ENCODE data around the gene TCF7L2. TPM values are rescaled to one million over a fixed set of nuclear protein-coding genes. Genes with fewer than 3 reads are reported as not detected.

TCF7L2 gene
- total RNA-seq, 1 donor from 2014 or later, result 49.3 TPM

DNA sequence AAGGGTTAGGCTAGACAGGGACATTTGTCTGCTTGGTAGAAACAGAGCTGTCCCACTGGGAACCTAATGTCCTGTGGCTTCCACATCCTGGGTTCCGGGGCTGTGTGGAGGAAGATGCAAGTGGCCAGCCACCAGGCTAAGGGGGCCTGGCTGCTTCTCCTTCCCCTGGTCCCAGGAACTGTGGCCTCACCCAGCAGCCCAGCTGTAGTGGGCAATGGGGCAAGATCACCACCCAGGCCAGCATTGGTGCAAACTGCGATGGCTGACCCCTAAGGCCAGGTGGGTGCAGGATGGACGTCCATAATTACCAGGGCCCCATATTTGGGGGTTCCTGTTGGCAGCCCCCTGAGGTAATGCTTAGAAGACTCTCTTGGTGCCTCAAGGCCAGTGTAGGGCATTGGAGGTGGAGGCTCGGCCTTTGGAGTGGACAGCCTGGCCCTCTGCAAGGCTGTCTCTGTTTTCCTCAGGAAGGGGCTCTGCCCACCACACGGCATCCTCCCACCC is 226.7 kb downstream of the TCF7L2 start:
- Mint-ChIP-seq H3K9me3 (ENCODE audit: unreplicated experiment) (no peaks in the 10 kb centered on the region), H3K4me3 (ENCODE audit: unreplicated experiment) (no peak overlapping the region), H3K36me3 (ENCODE audit: low read depth, unreplicated experiment) (no peaks in the 10 kb centered on the region), H3K27ac (ENCODE audit: unreplicated experiment) (no peak overlapping the region), H3K27me3 (ENCODE audit: unreplicated experiment) (no peaks in the 10 kb centered on the region), H3K4me1 (ENCODE audit: unreplicated experiment) (no peaks in the 10 kb centered on the region)
- no peak for DNase-seq (ENCODE audit: low spot score)
- TF ChIP-seq, protein P1, sequence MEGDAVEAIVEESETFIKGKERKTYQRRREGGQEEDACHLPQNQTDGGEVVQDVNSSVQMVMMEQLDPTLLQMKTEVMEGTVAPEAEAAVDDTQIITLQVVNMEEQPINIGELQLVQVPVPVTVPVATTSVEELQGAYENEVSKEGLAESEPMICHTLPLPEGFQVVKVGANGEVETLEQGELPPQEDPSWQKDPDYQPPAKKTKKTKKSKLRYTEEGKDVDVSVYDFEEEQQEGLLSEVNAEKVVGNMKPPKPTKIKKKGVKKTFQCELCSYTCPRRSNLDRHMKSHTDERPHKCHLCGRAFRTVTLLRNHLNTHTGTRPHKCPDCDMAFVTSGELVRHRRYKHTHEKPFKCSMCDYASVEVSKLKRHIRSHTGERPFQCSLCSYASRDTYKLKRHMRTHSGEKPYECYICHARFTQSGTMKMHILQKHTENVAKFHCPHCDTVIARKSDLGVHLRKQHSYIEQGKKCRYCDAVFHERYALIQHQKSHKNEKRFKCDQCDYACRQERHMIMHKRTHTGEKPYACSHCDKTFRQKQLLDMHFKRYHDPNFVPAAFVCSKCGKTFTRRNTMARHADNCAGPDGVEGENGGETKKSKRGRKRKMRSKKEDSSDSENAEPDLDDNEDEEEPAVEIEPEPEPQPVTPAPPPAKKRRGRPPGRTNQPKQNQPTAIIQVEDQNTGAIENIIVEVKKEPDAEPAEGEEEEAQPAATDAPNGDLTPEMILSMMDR (IDR thresholded peaks at IDR 0.05; ENCODE audit: unreplicated experiment), result no peak

DNA sequence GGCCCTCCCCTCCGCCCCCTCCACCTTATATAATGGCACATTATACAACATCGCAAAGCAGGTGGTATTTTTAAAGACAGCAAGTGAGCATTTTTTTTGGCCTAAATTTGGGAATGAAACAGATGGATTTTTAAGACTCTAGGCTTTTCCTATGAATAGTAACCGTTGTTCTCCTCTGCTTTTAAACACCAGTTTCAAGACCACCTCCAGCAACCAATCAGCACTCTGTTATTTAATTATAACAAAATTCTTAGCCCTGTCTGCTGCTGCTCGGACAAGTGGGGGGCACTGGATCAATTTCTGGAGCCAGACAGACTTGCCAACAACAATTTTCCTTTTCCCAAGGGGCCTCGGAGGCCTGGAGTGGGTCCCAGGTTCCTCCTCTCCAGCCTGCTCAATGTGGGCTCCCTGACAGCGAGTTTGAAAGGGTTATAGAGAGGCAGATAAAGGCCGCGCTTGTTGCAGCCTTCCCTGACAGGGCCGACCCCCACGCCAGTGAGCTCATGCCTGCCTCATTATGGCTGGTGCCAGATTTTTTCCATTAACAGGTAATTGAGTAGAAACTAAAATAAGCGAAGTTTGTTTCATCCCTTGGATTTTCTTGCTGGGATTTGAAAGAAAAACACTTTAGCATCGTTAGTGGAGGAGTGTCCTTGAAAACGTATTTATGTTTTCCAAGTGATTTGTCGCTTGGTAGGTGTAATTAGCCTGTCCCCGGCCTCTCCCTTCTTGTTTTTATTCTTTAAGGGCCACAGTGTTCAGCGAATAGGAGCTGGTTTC is 227.3 kb downstream of the TCF7L2 start:
- TF ChIP-seq, protein P1 (IDR thresholded peaks at IDR 0.05; ENCODE audit: unreplicated experiment), result no peak
- no peak for DNase-seq (ENCODE audit: low spot score)
- Mint-ChIP-seq H3K4me3 (ENCODE audit: unreplicated experiment) (no peak overlapping the region), H3K9me3 (ENCODE audit: unreplicated experiment) (no peaks in the 10 kb centered on the region), H3K27ac (ENCODE audit: unreplicated experiment) (no peak overlapping the region), H3K27me3 (ENCODE audit: unreplicated experiment) (no peaks in the 10 kb centered on the region), H3K36me3 (ENCODE audit: low read depth, unreplicated experiment) (no peaks in the 10 kb centered on the region), H3K4me1 (ENCODE audit: unreplicated experiment) (no peaks in the 10 kb centered on the region)

DNA sequence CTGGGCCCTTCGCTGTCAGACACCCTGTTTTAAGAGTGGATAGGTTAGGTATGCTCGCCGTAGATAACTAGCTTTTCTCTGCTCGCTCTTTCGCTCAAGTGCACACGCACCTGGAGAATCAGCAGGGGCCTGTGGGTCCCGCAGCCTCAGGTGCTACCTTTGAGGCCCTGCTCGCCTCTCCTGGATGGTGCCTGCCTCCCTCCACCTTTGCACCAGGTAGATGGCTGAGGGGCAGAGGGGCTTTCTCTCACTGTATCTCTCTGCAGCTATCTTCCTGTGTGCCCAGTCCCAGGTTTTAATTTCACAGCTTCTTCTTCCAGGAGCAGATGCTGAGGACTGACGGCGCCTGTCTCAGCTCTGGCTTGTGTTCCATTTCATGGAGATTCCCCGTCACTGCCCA is 227.9 kb downstream of the TCF7L2 start:
- Mint-ChIP-seq H3K36me3 (ENCODE audit: low read depth, unreplicated experiment) (no peaks in the 10 kb centered on the region), H3K4me1 (ENCODE audit: unreplicated experiment) (no peaks in the 10 kb centered on the region), H3K4me3 (ENCODE audit: unreplicated experiment) (no peak overlapping the region), H3K27ac (ENCODE audit: unreplicated experiment) (no peak overlapping the region), H3K9me3 (ENCODE audit: unreplicated experiment) (no peaks in the 10 kb centered on the region), H3K27me3 (ENCODE audit: unreplicated experiment) (no peaks in the 10 kb centered on the region)
- DNase-seq (ENCODE audit: low spot score), result no peak
- TF ChIP-seq, protein P1 (IDR thresholded peaks at IDR 0.05; ENCODE audit: unreplicated experiment), result no peak

DNA sequence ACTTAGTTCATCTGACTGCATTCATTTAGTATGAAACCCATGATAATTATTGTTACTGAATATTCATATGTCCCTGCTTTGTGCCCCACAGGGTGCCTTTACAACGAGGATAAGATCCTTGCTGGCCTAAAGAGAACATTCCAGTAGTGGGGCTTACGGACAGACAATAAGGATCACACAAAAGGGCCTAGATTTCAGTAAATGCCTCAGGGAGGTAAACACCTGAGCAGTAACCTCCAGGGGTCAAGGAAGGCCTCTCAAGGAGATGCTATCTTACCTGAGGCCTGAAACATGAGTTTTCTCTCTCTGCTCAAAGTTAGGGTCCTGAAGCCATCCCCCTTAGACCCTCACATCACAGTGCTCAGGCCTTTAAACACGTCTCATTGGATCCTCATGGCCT is 228.7 kb downstream of the TCF7L2 start:
- TF ChIP-seq, protein P1 (IDR thresholded peaks at IDR 0.05; ENCODE audit: unreplicated experiment), result no peak
- Mint-ChIP-seq H3K9me3 (ENCODE audit: unreplicated experiment) (no peaks in the 10 kb centered on the region), H3K27me3 (ENCODE audit: unreplicated experiment) (no peaks in the 10 kb centered on the region), H3K27ac (ENCODE audit: unreplicated experiment) (no peak overlapping the region), H3K4me3 (ENCODE audit: unreplicated experiment) (no peak overlapping the region), H3K4me1 (ENCODE audit: unreplicated experiment) (no peaks in the 10 kb centered on the region), H3K36me3 (ENCODE audit: low read depth, unreplicated experiment) (no peaks in the 10 kb centered on the region)
- no peak for DNase-seq (ENCODE audit: low spot score)

DNA sequence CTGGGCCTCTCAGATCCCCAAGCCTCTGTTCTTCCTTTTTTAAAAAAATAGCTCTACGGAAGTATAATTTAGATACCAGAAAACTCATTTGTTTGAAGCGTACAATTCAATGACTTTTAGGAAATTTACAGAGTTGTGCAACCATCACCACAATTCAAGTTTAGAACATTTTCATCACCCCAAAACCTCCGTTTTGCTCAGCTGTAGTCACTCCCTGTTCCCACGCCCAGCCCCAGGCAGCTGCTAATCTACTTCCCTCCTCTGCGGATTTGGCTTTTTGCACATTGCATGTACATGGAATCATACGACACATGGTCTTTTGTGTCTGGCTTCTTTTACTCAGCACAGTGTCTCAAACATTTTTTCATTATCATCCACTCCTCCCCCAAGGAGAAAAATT is 229.2 kb downstream of the TCF7L2 start:
- H3K36me3 Mint-ChIP-seq (ENCODE audit: low read depth, unreplicated experiment), result no peaks in the 10 kb centered on the region

More for the DNA sequence above, 229.2 kb downstream of the TCF7L2 start:
- Mint-ChIP-seq H3K4me3 (ENCODE audit: unreplicated experiment) (no peak overlapping the region), H3K9me3 (ENCODE audit: unreplicated experiment) (no peaks in the 10 kb centered on the region), H3K27ac (ENCODE audit: unreplicated experiment) (no peak overlapping the region), H3K27me3 (ENCODE audit: unreplicated experiment) (no peaks in the 10 kb centered on the region), H3K4me1 (ENCODE audit: unreplicated experiment) (no peaks in the 10 kb centered on the region)
- DNase-seq (ENCODE audit: low spot score), result no peak
- TF ChIP-seq, protein P1 (IDR thresholded peaks at IDR 0.05; ENCODE audit: unreplicated experiment), result no peak
